NT2/D1 (cell line): ENCODE measurements around the gene SLC25A13.

Source experiments
- SUZ12 ChIP-seq: IDR thresholded peaks from 2 replicates; pipeline ENCODE4 v1.6.1; 2011; ENCODE audit not compliant: insufficient read length, insufficient read depth; ENCODE audit errors: extremely low read depth
- YY1 ChIP-seq: IDR thresholded peaks from 2 replicates; pipeline ENCODE4 v1.6.1; 2011; ENCODE audit not compliant: insufficient read length, insufficient read depth
- ZNF274 ChIP-seq: IDR thresholded peaks from 2 replicates; pipeline ENCODE4 v1.6.1; 2011; ENCODE audit warnings: mild to moderate bottlenecking, low read depth, low read length

DNA sequence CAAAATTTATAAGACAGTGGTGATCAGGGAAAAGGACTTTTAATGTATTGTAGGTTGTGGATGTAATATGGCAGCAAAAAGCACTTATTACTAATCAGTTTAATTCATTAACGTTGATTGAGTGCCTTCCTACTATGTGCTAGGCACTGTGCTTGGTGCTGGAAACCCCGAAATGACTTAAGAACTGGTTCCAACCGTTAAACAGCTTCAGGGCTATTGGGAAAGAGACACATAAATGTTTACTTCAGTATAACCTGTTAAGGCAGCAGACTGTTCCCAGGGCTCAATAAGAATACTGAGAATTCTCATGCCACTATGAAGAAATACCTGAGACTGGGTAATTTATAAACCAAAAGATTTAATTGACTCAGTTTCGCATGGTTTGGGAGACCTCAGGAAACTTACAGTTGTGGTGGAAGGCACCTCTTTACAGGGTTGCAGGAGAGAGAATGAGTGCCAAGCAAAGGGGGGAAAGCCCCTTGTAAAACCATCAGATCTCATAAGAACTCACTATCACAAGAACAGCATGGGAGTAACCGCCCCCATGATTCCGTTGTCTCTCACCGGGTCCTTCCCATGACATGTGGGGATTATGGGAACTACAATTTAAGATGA lies 1.1 kb upstream of the SLC25A13 start:
- TF ChIP-seq ZNF274 (no peak), SUZ12 (no peak), YY1 (no peak)
